Activated CD4-positive, alpha-beta T cell treated with anti-CD3 and anti-CD28 coated beads for 1 hour (primary cell): ENCODE results near the gene RHBG.
"Not testable (repeated sequence)": the region's sequence is repeated elsewhere in the genome, so short reads cannot be mapped to it uniquely, and the experiment has no call there.

Experiments
- DNase-seq: peaks from one replicate; pipeline ENCODE4 v3.0.0-alpha.2; 2020

Gene RHBG

GRCh38 chr1:156368889-156369684, at the start of gene RHBG:
Gene RHBG (plus strand): TSS chr1:156369211. CDS start chr1:156369250, 39 bp downstream.
- DNase-seq: no peak

DNA sequence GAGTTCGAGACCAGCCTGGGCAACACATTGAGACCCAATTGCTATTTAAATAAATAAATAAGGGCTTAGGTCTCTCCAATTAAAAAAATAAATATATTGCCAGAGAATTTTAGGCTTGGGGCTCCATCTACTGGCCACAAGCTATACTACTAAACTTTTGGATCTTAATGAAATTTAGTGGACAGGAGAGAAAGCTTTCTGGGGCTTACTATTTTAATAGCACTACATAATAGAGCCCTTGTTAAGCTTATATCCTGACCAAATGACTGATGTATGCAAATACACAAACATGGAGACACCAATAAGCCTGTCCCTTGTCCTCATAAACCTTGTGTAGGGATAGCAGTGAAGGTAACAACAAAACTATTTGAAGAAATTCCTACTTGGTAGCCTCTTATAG, 49.3 kb upstream of the RHBG start:
- no peak for DNase-seq

GRCh38 chr1:156320560-156320959, 48.5 kb upstream of the RHBG start:
- DNase-seq: no peak

DNA sequence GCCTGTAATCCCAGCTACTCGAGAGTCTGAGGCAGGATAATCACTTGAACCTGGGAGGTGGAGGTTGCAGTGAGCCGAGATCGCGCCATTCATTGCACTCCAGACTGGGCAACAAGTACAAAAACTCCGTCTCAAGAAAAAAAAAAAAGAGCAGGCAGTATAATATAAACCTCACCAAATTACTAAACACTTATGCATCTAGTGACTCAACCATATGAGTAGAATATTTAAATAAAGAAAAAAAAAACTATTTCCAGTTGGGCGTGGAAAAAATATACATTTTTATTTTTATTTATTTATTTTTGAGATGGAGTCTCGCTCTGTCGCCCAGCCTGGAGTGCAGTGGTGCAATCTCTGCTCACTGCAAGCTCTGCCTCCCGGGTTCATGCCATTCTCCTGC, 45.8 kb upstream of the RHBG start:
- DNase-seq: not testable (repeated sequence)

- DNase-seq: no peak
These were observed 32.8 kb upstream of the RHBG start for GRCh38 chr1:156336242-156336641.

- no peak for DNase-seq
These were observed 31.7 kb upstream of the RHBG start for GRCh38 chr1:156337052-156337887.

GRCh38 chr1:156337888-156338179, 31.2 kb upstream of the RHBG start:
- no peak for DNase-seq

DNA sequence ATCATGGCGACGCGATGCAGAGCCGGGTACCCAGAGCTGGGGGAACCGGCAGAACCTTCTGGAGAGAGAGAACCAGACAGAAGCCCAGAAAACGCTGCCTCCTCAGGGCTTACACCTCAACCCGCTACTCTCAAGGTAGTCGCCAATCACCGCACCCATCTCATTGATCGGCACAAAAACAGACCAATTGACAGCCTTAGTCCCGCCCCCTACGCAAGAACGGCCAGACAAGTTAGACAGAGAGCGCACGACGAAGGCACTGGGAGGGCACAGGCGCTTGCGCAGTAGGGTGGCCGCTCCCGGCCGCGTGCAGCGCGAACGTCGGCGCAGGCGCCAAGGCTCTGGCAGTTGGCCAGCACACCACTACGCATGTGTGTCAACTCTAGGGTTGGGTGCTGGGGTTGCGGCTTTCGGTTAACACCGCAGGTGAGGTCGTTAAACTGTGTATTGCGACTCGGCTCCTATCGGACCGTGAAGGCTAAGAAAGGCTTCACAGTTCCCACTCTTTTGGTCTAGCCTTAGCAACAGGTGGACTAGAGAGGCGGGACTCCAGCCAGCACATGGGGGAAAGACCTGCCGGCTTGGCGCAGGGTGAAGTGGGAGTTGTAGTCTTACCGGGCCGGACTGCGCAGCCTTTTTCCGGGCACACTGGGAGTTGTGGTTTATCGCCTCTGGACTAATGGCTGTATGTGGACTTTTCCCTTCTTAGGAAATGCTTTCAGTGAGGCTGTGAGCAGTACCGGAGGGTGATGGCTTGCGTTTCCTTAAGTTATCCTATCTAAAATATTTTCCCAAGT, 30.6 kb upstream of the RHBG start, which contains the start of the genes CCT3 and TSACC:
CCT3 (minus strand) TSS at position 113 of the 797 bp plus-strand sequence; CDS start at position 5, 108 bp downstream.
TSACC (plus strand) TSS at position 347 of the 797 bp plus-strand sequence. CDS start 1,232 bp downstream, outside the sequence.
- DNase-seq: peak; percentile 99

GRCh38 chr1:156342166-156342955, 26.6 kb upstream of the RHBG start:
- no peak for DNase-seq

GRCh38 chr1:156344409-156344808, 24.6 kb upstream of the RHBG start:
- DNase-seq: no peak

- not testable (repeated sequence) for DNase-seq
These were observed 23.0 kb upstream of the RHBG start for GRCh38 chr1:156346035-156346434.

GRCh38 chr1:156346636-156347035, 22.4 kb upstream of the RHBG start:
- no peak for DNase-seq

DNA sequence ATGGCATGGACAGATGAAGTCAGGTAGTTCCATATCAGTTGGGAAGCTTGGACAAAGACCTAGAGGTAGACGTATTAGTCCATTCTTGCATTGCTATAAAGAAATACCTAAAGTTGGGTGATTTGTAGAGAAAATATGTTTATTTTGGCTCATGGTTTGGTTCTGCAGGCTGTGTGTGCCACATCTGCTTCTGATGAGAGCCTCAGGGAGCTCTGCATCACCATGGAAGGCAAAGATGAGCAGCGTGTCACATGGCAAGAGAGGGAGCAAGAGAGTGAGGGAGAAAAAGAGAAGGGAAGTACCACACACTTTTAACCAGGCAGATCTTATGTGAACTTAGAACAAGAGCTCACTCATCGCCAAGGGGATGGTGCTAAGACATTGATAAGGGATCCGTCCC, 21.7 kb upstream of the RHBG start:
- no peak for DNase-seq

DNA sequence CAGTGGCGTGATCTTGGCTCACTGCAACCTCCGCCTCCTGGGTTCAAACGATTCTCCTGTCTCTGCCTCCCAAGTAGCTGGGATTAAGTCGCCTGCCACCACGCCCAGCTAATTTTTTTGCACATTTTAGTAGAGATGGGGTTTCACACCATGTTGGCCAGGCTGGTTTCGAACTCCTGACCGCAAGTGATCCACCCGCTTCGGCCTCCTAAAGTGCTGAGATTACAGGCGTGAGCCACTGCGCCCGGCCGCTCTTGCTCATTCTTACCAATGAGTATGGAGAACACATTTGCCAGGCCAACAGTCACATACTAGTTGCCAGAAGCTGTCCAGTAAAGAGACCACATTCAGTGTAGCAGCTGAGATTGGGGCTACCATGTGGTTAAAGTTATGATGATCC, 16.5 kb upstream of the RHBG start:
- DNase-seq: not testable (repeated sequence)

DNA sequence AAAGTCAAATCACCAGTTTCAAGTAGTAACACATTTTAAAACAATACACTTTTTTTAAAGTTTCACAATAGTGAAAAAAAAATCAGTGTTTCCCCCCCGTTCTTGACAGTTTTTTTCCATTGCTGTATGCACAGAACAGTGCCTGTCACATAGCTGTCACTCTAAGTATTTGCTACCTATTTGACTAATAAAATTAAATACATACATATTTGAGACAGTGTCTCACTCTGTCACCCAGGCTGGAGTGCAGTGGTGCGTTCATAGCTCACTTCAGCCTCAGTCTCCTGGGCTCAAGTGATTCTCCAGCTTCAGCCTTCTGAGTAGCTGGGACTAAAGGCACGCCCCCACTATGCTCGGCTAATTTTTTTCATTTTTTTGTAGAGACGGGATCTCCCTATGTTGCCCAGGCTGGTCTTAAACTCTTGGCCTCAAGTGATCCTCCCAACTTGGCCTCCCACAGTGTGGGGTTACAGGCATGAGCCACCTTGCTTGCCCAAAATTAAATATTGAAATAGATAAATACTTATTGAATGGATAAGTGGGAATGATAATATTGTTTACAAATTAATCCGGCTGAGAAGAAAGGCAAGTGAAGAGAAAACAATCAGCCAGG, 12.6 kb upstream of the RHBG start:
- DNase-seq: no peak

DNA sequence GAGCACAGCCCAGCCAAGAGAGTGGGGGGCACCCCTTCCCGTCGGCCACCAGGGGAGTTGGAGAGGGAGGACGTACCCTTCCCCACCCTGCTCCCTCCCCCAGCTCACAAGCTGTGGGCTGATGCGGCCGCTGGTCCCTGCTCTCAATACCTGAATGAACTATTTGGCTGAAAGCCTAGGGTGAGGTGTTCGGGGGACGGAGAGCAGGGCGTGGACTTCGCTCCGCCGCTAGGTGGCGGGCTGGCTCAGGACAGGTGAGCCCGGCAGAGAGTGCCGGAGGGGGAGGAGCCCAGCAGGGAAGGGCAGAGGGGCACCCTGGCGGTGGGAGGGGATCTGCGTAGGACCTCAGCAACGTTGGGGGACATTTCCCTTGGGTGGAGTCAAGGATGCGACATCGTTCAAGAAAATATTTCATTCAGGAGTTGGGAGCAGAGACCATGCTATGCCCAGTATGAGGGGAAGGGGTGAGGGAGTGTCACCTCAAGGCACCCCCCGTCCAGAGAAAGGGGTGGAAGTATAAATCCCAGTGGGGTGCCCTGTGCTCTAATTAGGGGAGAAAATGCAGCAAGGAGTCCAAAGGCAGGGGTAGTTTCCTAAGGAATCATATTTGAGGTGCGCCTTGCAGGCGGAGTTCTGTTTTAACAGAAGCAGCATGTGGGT, 12.0 kb upstream of the RHBG start:
- peak; percentile 47 for DNase-seq

- no peak for DNase-seq
These were observed 11.0 kb upstream of the RHBG start for GRCh38 chr1:156357977-156358376.

DNA sequence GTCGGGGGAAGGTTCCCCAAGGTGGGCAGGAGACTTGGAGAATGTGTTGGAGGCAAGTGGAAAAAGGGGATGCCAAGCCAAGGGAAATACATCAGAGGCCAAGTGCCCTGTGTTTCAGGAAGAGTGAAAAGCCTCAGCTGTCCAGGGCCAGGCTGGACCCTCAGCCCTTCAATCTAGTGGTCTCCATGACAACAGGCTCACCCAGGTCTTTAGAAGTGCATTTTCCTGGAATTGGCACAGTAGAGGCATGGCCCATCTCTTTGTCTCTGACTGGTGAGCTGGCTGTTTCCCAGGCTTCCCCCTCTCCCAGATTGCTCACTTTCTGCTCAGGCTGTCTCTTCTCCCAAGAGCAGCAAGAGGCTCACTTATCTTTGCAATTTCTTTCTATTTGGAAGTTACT, 10.4 kb upstream of the RHBG start:
- DNase-seq: no peak

- no peak for DNase-seq
These were observed 9.8 kb upstream of the RHBG start for GRCh38 chr1:156359249-156359648.

DNA sequence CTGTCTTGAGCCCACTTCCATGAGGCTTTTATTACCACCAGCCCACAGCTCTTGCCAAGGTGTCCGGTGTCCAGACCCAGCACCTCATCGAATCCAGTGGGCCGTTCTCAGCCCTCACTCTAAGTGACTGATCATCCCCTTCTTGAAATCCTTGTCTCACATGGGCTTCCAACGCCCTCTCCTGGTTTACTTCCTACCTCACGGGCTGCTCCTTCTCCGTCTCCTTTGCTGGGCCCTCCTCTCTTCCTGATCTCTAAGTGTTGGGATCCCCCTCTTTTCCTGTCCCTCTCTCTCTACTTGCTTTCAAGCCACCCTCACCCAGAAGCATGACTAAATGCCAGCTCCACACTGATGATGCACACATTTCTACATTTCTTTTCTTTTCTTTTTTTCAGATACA, 9.0 kb upstream of the RHBG start:
- no peak for DNase-seq

- no peak for DNase-seq
These were observed 8.5 kb upstream of the RHBG start for GRCh38 chr1:156360534-156360933.
